Smooth muscle cell (in vitro differentiated cells): Measurements from ENCODE around the gene AKAP6. TPM values are rescaled to one million over a fixed set of nuclear protein-coding genes. Genes with fewer than 3 reads are reported as not detected.

Source experiments
- DNase-seq: peaks from one replicate; lab custom pipeline; 2025; ENCODE audit not compliant: unreplicated experiment; lab: John Stamatoyannopoulos, UW
- H2AFZ ChIP-seq: fragments of 200-600 bp; sonication (generic); 2 replicates; pipeline ENCODE4 v1.6.0; 2016; ENCODE audit warnings: antibody characterized with exemption, low read depth, mild to moderate bottlenecking
- H3F3A ChIP-seq: fragments of 200-600 bp; sonication (generic); 2 replicates; pipeline ENCODE4 v1.6.0; 2017; ENCODE audit warnings: antibody characterized with exemption, low read depth
- H3K27ac ChIP-seq: fragments of 200-600 bp; sonication (generic); 2 replicates; pipeline ENCODE4 v1.5.1; 2016; ENCODE audit warnings: low read depth, mild to moderate bottlenecking
- H3K27me3 ChIP-seq: fragments of 200-600 bp; sonication (generic); 2 replicates; pipeline ENCODE4 v1.6.1; 2016; ENCODE audit warnings: low read depth, mild to moderate bottlenecking
- H3K36me3 ChIP-seq: fragments of 200-600 bp; sonication (generic); 2 replicates; pipeline ENCODE4 v1.5.1; 2016; ENCODE audit warnings: low read depth
- H3K4me1 ChIP-seq: fragments of 200-600 bp; sonication (generic); 2 replicates; pipeline ENCODE4 v1.5.1; 2016; ENCODE audit warnings: low read depth
- H3K4me2 ChIP-seq: fragments of 200-600 bp; sonication (generic); 2 replicates; pipeline ENCODE4 v1.6.0; 2016; ENCODE audit warnings: mild to moderate bottlenecking
- H3K4me3 ChIP-seq: fragments of 200-600 bp; sonication (generic); 2 replicates; pipeline ENCODE4 v1.5.1; 2016; ENCODE audit warnings: mild to moderate bottlenecking
- H3K79me2 ChIP-seq: fragments of 200-600 bp; sonication (generic); 2 replicates; pipeline ENCODE4 v1.6.0; 2016; ENCODE audit warnings: low read depth, mild to moderate bottlenecking
- H3K9ac ChIP-seq: fragments of 200-600 bp; sonication (generic); 2 replicates; pipeline ENCODE4 v1.6.0; 2016; ENCODE audit warnings: low read depth
- H3K9me3 ChIP-seq: fragments of 200-600 bp; sonication (generic); replicated peaks from 2 replicates; pipeline ENCODE4 v1.5.1; 2016; ENCODE audit warnings: low read depth
- H4K20me1 ChIP-seq: fragments of 200-600 bp; sonication (generic); 2 replicates; pipeline ENCODE4 v1.6.0; 2016; ENCODE audit warnings: low read depth
- WGBS: methylation state at CpG from one replicate; pipeline ENCODE4 v1.1.7; 2016; ENCODE audit warnings: low lambda C conversion rate; 5-methylcytosine and 5-hydroxymethylcytosine counted together
- polyA plus RNA-seq: library from polyadenylated mRNA; unstranded; fragments of >200 nt; fragmentation: Nextera tagmentation; extraction: Ambion mirVana; gene quantifications from 2 replicates; pipeline ENCODE4 v1.2.1, GENCODE V29; 2016
- total RNA-seq: library from RNA; depleted of rRNA; stranded (reverse); fragments of >200 nt; gene quantifications from 2 replicates; pipeline ENCODE4 v1.2.3, GENCODE V29; 2014
- TF ChIP-seq, protein P1 (sequence below): fragments of 200-600 bp; sonication (generic); IDR thresholded peaks from 2 replicates; pipeline ENCODE4 v1.5.1; 2017; ENCODE audit warnings: borderline replicate concordance, mild to moderate bottlenecking, antibody characterized with exemption; ENCODE audit not compliant: insufficient read depth, poor library complexity, severe bottlenecking

AKAP6 gene
- total and polyA plus RNA-seq, 2 experiments from 2014 or later: 1.3 to 6.4 TPM

DNA sequence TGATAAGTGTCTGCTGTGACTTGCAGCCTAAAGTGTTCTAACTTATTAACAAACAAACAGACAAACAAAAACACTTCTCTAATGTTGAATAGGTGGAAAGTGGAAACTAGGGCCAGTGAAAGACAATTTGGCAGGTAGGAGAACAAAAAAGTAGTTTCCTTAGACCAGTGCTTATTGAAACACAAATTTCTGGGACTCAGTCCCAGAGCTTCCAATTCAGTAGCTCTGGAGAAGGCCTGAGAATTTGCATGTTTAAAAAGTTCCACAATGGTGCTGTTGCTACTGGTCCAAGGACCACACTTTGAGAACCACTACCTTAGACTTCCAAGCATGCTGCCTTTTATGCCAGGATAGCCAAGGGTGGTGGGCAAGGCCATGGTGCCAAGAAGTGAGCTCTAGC is 67.8 kb downstream of the AKAP6 start:
- Histone ChIP-seq H3F3A (no peaks in the 10 kb centered on the region), H3K9me3 (no peaks in the 10 kb centered on the region), H3K36me3 (no peaks in the 10 kb centered on the region), H3K4me2 (no peak overlapping the region), H4K20me1 (no peaks in the 10 kb centered on the region), H3K4me1 (no peaks in the 10 kb centered on the region), H3K27me3 (no peaks in the 10 kb centered on the region), H3K27ac (no peak overlapping the region), H3K9ac (no peak overlapping the region), H3K4me3 (no peak overlapping the region), H2AFZ (no peak overlapping the region), H3K79me2 (no peaks in the 10 kb centered on the region)
- TF ChIP-seq, protein P1, sequence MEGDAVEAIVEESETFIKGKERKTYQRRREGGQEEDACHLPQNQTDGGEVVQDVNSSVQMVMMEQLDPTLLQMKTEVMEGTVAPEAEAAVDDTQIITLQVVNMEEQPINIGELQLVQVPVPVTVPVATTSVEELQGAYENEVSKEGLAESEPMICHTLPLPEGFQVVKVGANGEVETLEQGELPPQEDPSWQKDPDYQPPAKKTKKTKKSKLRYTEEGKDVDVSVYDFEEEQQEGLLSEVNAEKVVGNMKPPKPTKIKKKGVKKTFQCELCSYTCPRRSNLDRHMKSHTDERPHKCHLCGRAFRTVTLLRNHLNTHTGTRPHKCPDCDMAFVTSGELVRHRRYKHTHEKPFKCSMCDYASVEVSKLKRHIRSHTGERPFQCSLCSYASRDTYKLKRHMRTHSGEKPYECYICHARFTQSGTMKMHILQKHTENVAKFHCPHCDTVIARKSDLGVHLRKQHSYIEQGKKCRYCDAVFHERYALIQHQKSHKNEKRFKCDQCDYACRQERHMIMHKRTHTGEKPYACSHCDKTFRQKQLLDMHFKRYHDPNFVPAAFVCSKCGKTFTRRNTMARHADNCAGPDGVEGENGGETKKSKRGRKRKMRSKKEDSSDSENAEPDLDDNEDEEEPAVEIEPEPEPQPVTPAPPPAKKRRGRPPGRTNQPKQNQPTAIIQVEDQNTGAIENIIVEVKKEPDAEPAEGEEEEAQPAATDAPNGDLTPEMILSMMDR: no peak
- DNase-seq: no peak

DNA sequence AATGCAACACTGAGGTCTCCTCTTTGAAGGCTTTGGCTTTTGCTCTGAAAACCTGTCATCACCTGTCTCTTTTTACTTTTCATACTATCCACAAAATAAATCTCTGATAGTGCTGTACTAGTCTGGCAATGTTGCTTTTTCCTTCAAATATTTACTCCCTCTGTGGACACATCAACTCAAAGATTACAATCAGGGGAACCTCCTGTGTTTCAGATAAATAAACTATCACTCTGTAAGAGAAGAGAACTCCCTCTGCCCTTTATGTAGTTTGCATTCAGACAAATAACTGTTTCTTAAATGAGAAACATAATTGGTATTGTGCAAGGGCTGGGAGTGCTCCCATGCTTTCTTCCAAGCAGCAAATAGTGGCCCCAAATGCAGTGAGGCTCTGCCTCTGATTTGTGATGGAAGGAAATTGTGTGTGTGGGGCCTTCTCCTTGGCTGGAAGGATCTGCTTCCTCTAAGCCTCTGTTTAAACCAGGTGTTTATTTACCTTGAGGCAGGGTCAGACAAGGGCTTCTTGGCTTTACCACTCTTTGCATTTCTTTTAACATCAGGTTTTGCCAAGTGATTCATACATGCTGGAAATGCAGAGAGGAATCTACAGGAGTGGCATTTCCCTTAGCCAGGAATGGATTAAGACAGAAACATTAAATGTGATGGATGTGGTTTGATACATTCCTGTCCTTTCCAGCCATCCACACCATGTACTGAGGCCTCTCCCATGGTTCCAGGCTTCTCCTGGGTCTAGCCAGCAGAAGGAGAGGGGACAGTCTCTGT is 69.0 kb downstream of the AKAP6 start:
- TF ChIP-seq, protein P1: no peak
- H3K79me2 ChIP-seq: no peaks in the 10 kb centered on the region
- no peaks in the 10 kb centered on the region for H3F3A ChIP-seq
- H3K9ac ChIP-seq: no peak overlapping the region
- H3K9me3 ChIP-seq: no peaks in the 10 kb centered on the region
- no peaks in the 10 kb centered on the region for H3K4me1 ChIP-seq
- no peaks in the 10 kb centered on the region for H4K20me1 ChIP-seq
- no peak overlapping the region for H2AFZ ChIP-seq
- no peak overlapping the region for H3K4me3 ChIP-seq
- H3K27ac ChIP-seq: peak overlapping the region; percentile 39
- no peak for DNase-seq
- H3K4me2 ChIP-seq: peak overlapping the region; percentile 38
- no peaks in the 10 kb centered on the region for H3K36me3 ChIP-seq
- no peaks in the 10 kb centered on the region for H3K27me3 ChIP-seq

DNA sequence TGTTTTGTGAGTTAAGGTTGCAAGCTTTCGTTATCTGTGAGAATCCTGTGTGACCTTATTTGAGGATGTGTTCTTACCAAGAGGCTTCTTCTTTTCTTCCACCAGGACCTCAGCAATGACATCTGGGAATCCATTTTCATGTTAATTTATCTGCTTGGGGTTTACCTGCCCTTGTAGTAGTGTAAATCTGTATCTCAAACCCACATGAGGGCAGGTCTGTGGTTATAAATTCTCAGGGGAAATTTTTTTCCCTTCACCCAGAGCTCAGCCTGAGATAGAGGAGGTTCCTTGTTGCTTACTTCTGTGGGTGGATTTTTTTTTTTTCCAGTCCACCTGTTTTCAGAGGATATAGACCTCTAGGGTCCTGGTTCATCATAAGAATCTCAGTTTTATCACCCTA is 70.8 kb downstream of the AKAP6 start:
- H3K36me3 ChIP-seq: no peaks in the 10 kb centered on the region
- no peaks in the 10 kb centered on the region for H3K79me2 ChIP-seq
- H3F3A ChIP-seq: peaks cover 3% of the 10 kb centered on the region
- DNase-seq: no peak
- no peaks in the 10 kb centered on the region for H4K20me1 ChIP-seq
- H3K4me1 ChIP-seq: peaks cover 4% of the 10 kb centered on the region
- WGBS: 96% methylated on average over 1 of the region's 1 CpG
- TF ChIP-seq, protein P1: no peak
- no peak overlapping the region for H3K4me2 ChIP-seq
- no peak overlapping the region for H3K4me3 ChIP-seq
- no peak overlapping the region for H2AFZ ChIP-seq
- no peak overlapping the region for H3K27ac ChIP-seq
- no peak overlapping the region for H3K9ac ChIP-seq
- H3K9me3 ChIP-seq: no peaks in the 10 kb centered on the region
- H3K27me3 ChIP-seq: no peaks in the 10 kb centered on the region

DNA sequence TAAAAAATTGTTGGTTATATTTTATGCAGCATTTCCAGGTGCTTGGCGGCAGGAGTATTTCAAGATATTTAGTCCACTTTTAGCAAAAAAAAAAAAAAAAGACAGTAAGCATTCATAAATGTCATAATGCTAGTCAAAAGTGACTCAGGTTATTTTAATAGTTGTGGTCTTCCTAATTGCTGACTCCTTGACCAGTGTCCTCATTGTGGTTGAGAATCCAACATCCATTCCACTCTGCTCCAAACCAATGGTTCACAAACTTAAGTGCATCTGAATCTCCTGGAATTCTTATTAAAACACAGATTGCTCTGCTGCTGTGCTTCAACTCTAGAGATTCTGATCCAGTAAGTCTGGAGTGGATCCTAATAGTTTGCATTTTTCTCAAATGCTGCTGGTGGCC is 71.4 kb downstream of the AKAP6 start:
- TF ChIP-seq, protein P1: no peak
- Histone ChIP-seq H4K20me1 (no peaks in the 10 kb centered on the region), H3K27ac (no peak overlapping the region), H3K4me3 (no peak overlapping the region), H2AFZ (no peak overlapping the region), H3K27me3 (no peaks in the 10 kb centered on the region), H3K9me3 (no peaks in the 10 kb centered on the region), H3F3A (peaks cover 3% of the 10 kb centered on the region), H3K4me1 (peaks cover 4% of the 10 kb centered on the region), H3K4me2 (no peak overlapping the region), H3K79me2 (no peaks in the 10 kb centered on the region), H3K9ac (no peak overlapping the region), H3K36me3 (no peaks in the 10 kb centered on the region)
- no peak for DNase-seq
- 100% methylated on average over 1 of the region's 1 CpG for WGBS
